Adipocyte (in vitro differentiated cells): ENCODE results near the gene TP53BP2.
"Not testable (repeated sequence)": the region's sequence is repeated elsewhere in the genome, so short reads cannot be mapped to it uniquely, and the experiment has no call there.

Experiments
- DNase-seq: peaks from one replicate; pipeline ENCODE4 v3.0.0-alpha.2; 2015; ENCODE audit warnings: low read depth
- H3K27me3 ChIP-seq: replicated peaks from 2 replicates; pipeline ENCODE4 v1.7.0; 2013; ENCODE audit warnings: mild to moderate bottlenecking, low read length, moderate library complexity; ENCODE audit not compliant: control insufficient read depth, insufficient read depth
- H3K36me3 ChIP-seq: 2 replicates; pipeline ENCODE4 v1.7.0; 2013; ENCODE audit warnings: low read length, mild to moderate bottlenecking, moderate library complexity; ENCODE audit not compliant: control insufficient read depth, insufficient read depth, severe bottlenecking
- H3K4me1 ChIP-seq: 2 replicates; pipeline ENCODE4 v1.7.0; 2013; ENCODE audit warnings: mild to moderate bottlenecking, low read length, moderate library complexity; ENCODE audit not compliant: control insufficient read depth, insufficient read depth
- H3K4me3 ChIP-seq: 2 replicates; pipeline ENCODE4 v1.7.0; 2013; ENCODE audit warnings: mild to moderate bottlenecking, low read length, moderate library complexity
- H3K9ac ChIP-seq: 2 replicates; pipeline ENCODE4 v1.7.0; 2013; ENCODE audit warnings: mild to moderate bottlenecking, low read length, moderate library complexity
- H3K9me3 ChIP-seq: 2 replicates; pipeline ENCODE4 v1.7.0; 2013; ENCODE audit warnings: mild to moderate bottlenecking, low read length, moderate library complexity; ENCODE audit not compliant: control insufficient read depth

TP53BP2 gene

DNA sequence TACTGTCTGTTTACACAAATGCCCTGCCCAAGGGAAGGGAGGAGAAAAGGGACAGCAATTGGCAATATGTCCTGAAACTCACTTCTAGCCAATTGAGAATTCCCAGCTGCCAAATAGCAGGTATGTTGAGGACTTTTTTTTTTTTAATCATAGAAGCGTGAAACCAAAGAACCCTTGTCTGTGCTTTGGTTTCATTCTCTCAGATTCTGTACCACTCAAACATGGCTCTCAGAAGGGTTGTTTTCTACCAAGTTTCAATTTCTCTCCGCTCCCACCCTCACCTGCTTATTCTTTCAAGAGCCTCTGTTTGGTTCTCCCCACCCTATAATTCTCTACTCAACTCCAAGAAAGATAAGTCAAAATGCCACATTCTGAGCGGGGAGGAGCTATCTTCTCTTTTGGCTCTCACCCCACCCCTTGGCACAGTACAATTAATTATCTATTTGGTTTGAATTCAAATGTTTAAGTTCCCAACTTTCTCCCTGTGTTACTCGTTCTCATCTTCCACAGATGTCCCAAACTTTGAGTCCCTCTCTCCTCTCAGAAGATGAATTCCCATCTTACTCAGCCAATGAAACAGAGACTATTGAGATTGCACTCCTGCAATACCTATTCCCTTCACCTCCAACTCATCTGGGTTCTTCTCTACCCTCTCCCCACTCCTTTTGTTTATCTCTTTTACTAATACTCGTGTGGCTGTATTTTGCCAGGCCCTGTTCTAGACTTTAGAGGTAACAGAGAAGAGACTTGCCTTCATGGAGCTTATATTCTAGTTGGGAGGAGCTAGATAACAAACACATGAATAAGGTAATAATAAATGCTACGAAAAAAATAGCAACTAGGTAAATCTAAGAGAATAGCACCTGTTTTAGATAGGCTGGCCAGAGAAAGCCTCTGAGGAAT lies 3.9 kb upstream of the TP53BP2 start:
- no peak for DNase-seq

DNA sequence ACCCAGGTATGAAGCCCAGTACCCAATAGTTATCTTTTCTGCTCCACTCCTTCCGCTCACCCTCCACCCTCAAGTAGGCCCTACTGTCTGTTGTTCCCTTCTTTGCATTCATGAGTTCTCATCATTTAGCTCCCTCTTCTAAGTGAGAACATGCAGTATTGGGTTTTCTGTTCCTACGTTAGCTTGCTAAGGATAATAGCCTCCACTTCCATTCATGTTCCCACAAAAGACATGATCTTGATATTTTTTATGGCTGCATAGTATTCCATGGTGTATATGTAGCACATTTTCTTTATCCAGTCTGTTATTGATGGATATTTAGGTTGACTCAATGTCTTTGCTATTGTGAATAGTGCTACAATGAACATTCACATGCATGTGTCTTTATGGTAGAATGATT lies 2.8 kb upstream of the TP53BP2 start:
- Histone ChIP-seq H3K9ac (no peak overlapping the region), H3K27me3 (no peaks in the 10 kb centered on the region)

More for the DNA sequence above, 3.9 kb upstream of the TP53BP2 start:
- peaks cover 10% of the 10 kb centered on the region for H3K4me1 ChIP-seq
- no peak overlapping the region for H3K9ac ChIP-seq
- H3K27me3 ChIP-seq: no peaks in the 10 kb centered on the region
- H3K9me3 ChIP-seq: no peaks in the 10 kb centered on the region
- H3K36me3 ChIP-seq: no peaks in the 10 kb centered on the region
- no peak overlapping the region for H3K4me3 ChIP-seq

DNA sequence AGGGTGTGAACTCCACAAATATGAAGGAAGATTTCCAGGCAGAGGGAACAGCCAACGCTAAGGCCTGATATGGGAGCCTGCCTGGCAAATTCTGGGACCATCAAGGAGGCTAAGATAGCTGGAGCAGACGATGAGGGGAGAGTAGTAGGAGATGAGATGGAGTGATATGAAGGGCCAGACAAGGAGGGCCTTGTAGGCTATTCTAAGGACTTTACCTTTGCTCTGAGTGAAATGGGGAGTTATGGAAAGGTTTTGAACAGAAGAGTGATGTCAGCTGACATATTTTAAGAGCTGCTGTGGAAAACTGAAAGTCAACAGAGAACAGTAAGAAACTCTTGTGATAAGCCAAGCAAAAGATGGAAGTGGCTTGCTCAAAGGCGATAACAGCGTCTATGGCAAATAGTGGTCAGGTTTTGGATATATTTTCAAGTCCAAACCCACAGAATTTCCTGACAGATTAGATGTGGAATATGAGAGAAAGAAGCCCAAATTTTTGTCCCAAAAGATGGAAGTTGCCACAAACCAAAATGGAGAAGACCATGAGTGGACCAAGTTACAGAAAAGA lies 2.1 kb upstream of the TP53BP2 start:
- peaks cover 17% of the 10 kb centered on the region for H3K4me1 ChIP-seq
- DNase-seq: no peak
- no peaks in the 10 kb centered on the region for H3K9me3 ChIP-seq
- H3K9ac ChIP-seq: no peak overlapping the region
- no peaks in the 10 kb centered on the region for H3K36me3 ChIP-seq
- H3K4me3 ChIP-seq: no peak overlapping the region
- no peaks in the 10 kb centered on the region for H3K27me3 ChIP-seq

More for the DNA sequence above, 2.8 kb upstream of the TP53BP2 start:
- Histone ChIP-seq H3K9me3 (no peaks in the 10 kb centered on the region), H3K4me3 (no peak overlapping the region), H3K4me1 (peaks cover 17% of the 10 kb centered on the region), H3K36me3 (no peaks in the 10 kb centered on the region)
- no peak for DNase-seq

DNA sequence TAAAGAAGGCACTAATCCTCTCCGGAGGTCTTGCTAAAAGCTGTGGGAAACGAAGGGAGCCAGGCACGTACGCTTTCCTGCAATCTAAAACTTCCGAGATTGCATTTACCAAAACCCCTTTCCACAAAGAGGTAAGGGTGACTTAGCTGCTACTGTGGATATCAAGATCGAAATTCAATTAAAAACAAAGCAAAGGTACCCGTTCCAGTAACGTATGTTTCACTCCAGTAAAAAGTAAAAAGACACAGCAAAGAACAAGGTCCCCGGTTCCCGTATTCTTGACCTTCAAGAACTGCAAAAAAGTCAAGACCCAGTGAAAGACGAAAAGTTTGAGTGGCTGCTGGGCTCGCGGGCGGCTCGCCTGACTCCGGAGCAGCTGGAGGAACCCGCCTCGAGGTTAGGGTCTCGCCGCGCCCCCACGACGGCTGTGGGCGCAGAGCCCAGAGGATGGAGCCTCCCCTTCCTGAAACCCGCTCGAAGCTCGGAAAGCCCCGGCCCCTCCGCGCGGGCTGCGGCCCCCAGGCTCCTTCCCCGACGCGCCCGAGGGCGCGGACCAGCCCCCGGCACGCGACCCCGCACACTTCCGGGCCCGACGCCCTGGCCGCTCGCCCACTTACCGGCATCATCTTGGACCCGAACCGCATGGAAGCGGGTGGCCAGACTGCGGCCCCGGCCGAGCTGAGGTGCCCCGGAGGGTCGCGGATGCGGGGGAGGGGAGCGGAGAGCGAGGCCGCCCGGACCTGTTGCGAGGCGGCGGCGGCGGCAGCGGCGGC lies 524 bp downstream of the TP53BP2 start:
- Histone ChIP-seq H3K4me1 (peaks cover 32% of the 10 kb centered on the region), H3K36me3 (no peaks in the 10 kb centered on the region), H3K9me3 (no peaks in the 10 kb centered on the region), H3K27me3 (no peaks in the 10 kb centered on the region), H3K9ac (peak overlapping the region; percentile 88), H3K4me3 (peak overlapping the region; percentile 92)
- DNase-seq: peak; percentile 83

DNA sequence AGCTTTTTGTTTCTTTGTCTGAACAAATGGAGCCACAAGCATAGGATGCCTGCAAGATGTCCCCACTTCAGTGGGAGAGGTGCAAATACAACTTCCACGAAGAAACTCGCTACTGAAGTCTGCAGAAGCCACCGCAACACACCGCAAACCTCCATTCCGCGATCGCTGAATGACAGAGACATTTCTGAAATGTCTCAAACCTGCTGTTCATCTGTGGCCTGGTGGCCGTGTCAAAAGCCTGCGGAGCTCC lies 1.0 kb downstream of the TP53BP2 start:
- no peaks in the 10 kb centered on the region for H3K27me3 ChIP-seq
- DNase-seq: no peak
- peak overlapping the region; percentile 92 for H3K4me3 ChIP-seq
- H3K9ac ChIP-seq: peak overlapping the region; percentile 88
- H3K36me3 ChIP-seq: no peaks in the 10 kb centered on the region
- H3K4me1 ChIP-seq: peaks cover 36% of the 10 kb centered on the region
- no peaks in the 10 kb centered on the region for H3K9me3 ChIP-seq

DNA sequence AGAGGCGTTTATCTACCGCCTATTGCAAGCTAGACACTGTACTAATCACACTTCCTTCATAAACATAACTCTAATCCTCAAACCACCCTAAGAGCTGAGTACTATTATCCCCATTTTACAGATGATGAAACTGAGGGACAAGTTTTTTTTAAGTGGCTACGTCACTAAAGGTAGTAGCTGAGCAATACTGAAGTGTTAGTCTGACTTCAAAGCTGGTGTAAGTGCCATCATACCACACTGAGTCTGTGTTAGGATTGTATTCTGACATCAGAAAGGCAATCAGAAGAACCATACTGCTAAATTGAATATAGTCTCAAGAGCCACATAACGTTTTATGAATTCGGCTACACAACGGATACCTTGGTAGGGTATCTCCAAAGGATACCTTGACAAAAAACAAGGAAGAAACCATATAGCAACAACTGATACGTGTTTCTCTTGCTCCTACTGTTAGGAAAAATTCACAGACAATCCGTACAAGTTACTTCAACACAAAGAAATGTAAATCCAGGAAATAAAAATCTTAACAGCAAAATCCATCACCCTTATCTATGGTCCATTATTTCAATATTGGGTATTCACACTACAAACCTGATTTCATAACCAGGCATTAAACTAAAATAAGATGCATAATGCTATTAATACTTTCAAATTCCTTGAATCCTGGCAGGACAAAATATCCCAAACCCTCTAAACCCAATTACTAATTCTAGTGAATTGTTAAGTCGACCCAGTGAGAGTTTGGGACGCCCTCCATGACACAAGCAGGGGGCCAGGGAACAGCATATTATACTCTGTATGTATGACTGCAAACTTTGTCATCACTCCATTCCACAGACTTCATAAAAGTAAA lies 1.6 kb downstream of the TP53BP2 start:
- no peaks in the 10 kb centered on the region for H3K9me3 ChIP-seq
- DNase-seq: peak; percentile 49
- no peaks in the 10 kb centered on the region for H3K27me3 ChIP-seq
- peaks cover 36% of the 10 kb centered on the region for H3K4me1 ChIP-seq
- H3K4me3 ChIP-seq: peak overlapping the region; percentile 92
- H3K9ac ChIP-seq: peak overlapping the region; percentile 88
- H3K36me3 ChIP-seq: no peaks in the 10 kb centered on the region

DNA sequence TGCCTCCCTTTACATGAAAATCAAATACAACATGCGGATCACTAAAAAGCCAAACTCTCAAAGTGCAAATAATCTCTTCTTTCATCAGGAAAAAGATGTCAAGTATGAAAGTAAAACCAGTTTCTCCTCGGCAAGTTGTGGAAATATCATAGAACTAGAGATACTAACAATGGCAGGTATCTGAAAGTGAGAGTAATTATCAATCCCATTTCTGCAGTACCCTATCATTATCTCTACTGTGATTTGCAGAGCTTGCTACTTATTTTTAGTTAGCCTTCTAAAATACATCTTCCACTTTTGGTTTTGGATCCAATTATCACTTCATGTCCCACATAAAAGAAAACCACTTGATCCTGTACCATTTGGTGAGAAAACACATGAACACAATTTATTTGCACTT lies 3.0 kb downstream of the TP53BP2 start:
- DNase-seq: no peak
- no peaks in the 10 kb centered on the region for H3K9me3 ChIP-seq
- H3K27me3 ChIP-seq: no peaks in the 10 kb centered on the region
- H3K36me3 ChIP-seq: no peaks in the 10 kb centered on the region
- H3K9ac ChIP-seq: no peak overlapping the region
- H3K4me3 ChIP-seq: no peak overlapping the region
- peaks cover 36% of the 10 kb centered on the region for H3K4me1 ChIP-seq

DNA sequence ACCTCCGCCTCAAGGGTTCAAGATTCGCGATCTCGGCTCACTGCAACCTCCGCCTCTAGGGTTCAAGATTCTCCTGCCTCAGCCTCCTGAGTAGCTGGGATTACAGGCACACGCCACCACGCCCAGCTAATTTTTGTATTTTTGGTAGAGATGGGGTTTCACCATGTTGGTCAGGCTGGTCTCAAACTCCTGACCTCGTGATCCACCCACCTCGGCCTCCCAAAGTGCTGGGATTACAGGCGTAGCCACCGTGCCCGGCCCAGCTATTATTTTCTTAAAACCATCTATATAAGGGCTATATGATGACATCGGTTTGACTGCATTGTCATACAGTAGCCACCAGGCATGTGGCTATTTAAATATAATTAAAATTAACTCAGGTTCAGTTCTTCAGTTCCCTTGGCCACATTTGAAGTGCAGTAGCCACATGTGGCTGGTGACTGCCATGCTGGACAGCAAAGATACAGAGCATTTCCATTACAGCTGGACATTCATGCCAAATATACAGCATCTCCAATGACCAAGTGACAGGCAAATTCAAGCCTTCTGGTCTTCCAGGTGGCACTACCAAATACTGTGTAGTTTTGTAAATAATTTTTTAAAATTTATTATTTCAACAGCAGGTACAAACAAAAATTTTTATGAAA lies 3.6 kb downstream of the TP53BP2 start:
- H3K9me3 ChIP-seq, H3K4me3 ChIP-seq, H3K9ac ChIP-seq, H3K36me3 ChIP-seq, DNase-seq, H3K27me3 ChIP-seq: not testable (repeated sequence)
- peaks cover 36% of the 10 kb centered on the region for H3K4me1 ChIP-seq

DNA sequence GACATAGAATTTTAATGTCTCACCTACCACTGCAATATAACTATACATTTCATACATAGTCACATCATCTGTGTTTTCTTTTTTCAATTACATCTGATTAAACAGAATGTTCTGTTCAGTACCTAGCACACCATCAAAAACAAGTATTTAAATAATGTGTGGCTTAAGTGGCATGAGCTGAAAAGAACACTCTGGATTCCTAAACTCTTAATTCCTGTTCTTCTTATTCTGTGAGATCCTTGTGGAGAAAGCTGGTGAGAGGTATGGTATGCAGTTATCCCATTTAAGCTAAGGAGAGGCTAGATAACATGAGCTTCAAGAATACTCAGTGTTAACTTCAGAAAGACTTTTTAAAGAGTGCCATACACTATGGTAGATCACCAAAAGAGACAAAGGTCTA lies 5.5 kb downstream of the TP53BP2 start:
- no peaks in the 10 kb centered on the region for H3K36me3 ChIP-seq
- no peak overlapping the region for H3K4me3 ChIP-seq
- no peaks in the 10 kb centered on the region for H3K9me3 ChIP-seq
- peaks cover 36% of the 10 kb centered on the region for H3K4me1 ChIP-seq
- H3K27me3 ChIP-seq: no peaks in the 10 kb centered on the region
- no peak for DNase-seq
- H3K9ac ChIP-seq: no peak overlapping the region

DNA sequence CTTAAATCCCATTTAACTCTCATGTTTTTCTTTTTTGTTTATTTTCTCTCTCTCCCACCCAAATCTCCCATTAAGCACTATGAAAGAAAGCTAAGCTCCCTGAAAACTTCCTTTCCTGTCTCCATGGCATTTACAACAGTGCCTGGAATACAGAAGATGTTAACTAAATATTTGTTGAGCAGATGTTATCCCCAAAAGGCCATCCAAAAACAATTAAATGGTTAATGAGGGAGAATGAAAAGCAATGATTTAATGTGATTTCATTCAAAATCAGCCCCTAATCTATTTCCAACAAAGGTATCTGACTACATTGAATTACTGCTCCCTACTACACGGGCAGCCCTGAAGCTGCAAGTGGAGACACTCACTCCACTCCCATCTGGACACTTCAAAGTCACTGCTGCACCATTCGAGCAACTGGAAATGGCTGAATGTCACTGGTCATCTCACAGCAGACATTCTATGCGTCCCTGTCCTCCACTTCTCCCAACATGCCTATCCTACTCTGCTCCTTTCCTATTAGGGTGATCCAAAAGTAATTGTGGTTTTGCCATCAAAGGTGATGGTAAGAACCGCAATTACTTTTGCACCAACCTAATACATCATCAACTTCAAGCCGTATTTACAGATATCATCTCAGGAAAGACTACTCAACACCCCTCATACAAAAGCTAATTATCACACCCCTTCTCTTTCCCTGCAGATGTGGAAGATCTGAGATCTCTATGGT lies 7.5 kb downstream of the TP53BP2 start:
- Histone ChIP-seq H3K4me1 (peaks cover 40% of the 10 kb centered on the region), H3K27me3 (no peaks in the 10 kb centered on the region), H3K9ac (no peak overlapping the region), H3K9me3 (no peaks in the 10 kb centered on the region), H3K36me3 (no peaks in the 10 kb centered on the region), H3K4me3 (no peak overlapping the region)
- DNase-seq: no peak
